ENCODE results near the gene DNHD1.

DNA sequence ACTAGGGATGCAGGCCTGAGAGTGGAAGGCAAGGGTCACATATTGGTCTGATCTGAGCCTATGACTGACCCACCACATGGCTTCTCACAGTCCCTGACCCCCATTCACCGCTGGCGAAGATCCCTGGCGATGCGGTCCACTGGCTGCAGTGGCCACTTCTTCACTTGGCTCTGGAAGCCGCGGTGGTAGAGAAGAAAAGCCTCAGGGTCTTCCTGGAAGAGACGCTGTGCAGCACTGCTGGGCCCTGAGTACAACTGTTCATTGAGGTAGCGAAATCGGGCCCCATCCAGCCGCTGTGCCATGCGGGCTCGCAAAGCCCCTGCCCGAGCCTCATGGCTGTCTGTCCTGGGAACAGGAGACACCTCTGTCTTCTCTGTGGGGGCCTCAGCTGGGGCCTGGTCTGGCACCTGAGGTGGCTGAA is 104.0 kb downstream of the DNHD1 start:
- no peak for TF ChIP-seq RAD21 (IDR thresholded peaks at IDR 0.05 in 1 of 2, conservative IDR thresholded peaks at IDR 0.05 in 1 of 2; ENCODE audit: low read depth in 2 of 2, low read length in 2 of 2)
- no peak for TF ChIP-seq PHF8 (conservative IDR thresholded peaks at IDR 0.05; ENCODE audit: low read depth, low read length)
- TF ChIP-seq, protein P1, sequence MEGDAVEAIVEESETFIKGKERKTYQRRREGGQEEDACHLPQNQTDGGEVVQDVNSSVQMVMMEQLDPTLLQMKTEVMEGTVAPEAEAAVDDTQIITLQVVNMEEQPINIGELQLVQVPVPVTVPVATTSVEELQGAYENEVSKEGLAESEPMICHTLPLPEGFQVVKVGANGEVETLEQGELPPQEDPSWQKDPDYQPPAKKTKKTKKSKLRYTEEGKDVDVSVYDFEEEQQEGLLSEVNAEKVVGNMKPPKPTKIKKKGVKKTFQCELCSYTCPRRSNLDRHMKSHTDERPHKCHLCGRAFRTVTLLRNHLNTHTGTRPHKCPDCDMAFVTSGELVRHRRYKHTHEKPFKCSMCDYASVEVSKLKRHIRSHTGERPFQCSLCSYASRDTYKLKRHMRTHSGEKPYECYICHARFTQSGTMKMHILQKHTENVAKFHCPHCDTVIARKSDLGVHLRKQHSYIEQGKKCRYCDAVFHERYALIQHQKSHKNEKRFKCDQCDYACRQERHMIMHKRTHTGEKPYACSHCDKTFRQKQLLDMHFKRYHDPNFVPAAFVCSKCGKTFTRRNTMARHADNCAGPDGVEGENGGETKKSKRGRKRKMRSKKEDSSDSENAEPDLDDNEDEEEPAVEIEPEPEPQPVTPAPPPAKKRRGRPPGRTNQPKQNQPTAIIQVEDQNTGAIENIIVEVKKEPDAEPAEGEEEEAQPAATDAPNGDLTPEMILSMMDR (IDR thresholded peaks at IDR 0.05; ENCODE audit: control extremely low read depth in 1 of 3, insufficient read depth in 1 of 3, low read depth in 1 of 3, low read length in 3 of 3), result no peak
- no peak for TF ChIP-seq HDAC6 (IDR thresholded peaks at IDR 0.05; ENCODE audit: low read depth, low read length)
- TF ChIP-seq HDAC2 (IDR thresholded peaks at IDR 0.05; ENCODE audit: borderline replicate concordance in 1 of 2, low read depth in 2 of 2, low read length in 2 of 2), result no peak
- TF ChIP-seq POLR2A (IDR thresholded peaks at IDR 0.05; ENCODE audit: control extremely low read depth in 1 of 2, low read depth in 2 of 2, low read length in 2 of 2), result no peak

Data from H1 (cell line).